ENCODE measurements around the gene KBTBD3. TPM values are rescaled to one million over a fixed set of nuclear protein-coding genes. Genes with fewer than 3 reads are reported as not detected.

KBTBD3 gene
- total RNA-seq, 2 donors from 2014 or later = 5.1 to 10.6 TPM

DNA sequence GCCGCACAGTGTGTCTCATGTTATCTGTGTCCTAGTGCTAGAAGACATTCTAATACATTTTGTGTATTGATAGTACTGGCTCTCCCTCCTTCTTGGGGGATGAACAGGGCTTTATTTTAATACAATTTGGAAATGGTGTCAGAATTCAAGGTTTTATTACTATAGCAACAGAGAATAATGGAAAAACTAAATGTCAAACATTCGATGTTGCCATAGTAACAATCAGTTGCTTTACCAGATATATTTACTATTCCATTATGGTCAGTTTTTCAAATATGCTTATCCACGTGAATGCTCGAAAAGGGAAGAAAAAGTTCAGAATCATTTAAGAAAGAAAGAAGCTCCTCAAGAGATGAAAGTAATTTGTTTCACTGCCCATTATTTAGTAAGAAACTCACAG lies 46.5 kb downstream of the KBTBD3 start:
- no peaks in the 10 kb centered on the region for H3K36me3 ChIP-seq
- H3K4me1 ChIP-seq (ENCODE audit: control insufficient read depth in 1 of 2, low read depth in 2 of 2) = no peaks in the 10 kb centered on the region

GRCh38 chr11:106022795-106023275 lies 54.3 kb downstream of the KBTBD3 start:
- H3K4me1 ChIP-seq (ENCODE audit: control insufficient read depth in 1 of 2, low read depth in 2 of 2) = peaks cover 9 to 27% of the 10 kb centered on the region in 2 donors
- TF ChIP-seq CTCF (IDR thresholded peaks at IDR 0.05) = no peak
- H3K36me3 ChIP-seq = no peaks in the 10 kb centered on the region
- DNase-seq (ENCODE audit: low spot score) (no peak), ATAC-seq (ENCODE audit: insufficient number of reproducible peaks, low FRiP score, low read depth) (no peak)
- H3K27me3 ChIP-seq (replicated peaks; ENCODE audit: insufficient read depth) = no peaks in the 10 kb centered on the region
- H3K4me3 ChIP-seq = peak overlapping the region; percentile 80
- H3K27ac ChIP-seq = peak overlapping the region; percentile 60 to 80
- H3K9me3 ChIP-seq = no peaks in the 10 kb centered on the region

More for the DNA sequence above, 46.5 kb downstream of the KBTBD3 start:
- Histone ChIP-seq H3K27ac (no peak overlapping the region), H3K4me3 (no peak overlapping the region), H3K27me3 (replicated peaks; ENCODE audit: insufficient read depth) (no peaks in the 10 kb centered on the region), H3K9me3 (no peaks in the 10 kb centered on the region)
- DNase-seq (ENCODE audit: low spot score) = no peak
- TF ChIP-seq CTCF (IDR thresholded peaks at IDR 0.05) = no peak
- ATAC-seq (ENCODE audit: insufficient number of reproducible peaks, low FRiP score, low read depth) = no peak

DNA sequence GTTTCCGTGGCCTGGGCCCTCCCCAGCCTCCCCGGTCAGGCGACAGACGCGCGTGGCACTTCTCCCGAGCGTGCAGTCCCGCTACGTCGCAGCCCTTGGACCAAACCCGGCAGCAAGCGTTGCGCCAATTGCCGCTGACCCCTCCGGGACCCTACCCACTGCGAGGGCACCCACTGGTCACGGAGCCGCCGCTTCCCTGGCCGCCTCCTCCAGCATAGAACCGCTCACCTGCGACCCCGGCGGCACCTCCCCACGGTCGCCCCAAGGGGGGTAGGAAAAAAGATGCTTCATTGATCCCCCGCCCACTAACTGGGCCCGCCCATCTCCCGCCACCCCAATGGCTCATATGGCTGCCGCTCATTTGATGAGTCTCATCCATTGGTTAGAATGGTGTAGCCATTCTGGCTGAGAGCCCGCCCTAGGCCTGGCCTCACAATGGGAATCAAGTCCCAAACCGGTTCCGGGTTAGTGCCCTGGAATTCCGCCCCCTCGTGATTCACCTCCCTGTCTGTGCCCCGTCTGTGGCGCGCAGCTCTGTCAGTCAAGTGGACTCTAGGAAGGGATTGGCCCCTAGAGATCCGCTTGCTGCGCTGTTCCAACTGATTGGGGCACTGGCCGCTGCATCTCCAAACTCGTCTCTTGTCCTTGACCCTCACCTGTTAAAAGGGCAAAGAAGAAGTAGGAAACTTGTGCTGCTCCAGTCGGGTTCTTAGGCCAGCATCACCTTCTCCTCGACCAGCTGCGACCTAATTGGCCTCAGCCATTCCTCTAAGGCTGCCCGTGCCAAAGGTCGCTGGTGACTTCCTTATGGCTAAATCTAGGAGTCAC lies 55.0 kb downstream of the KBTBD3 start, which contains the start of gene MSANTD4:
Gene MSANTD4 (minus strand): TSS at position 274 of the 828 bp plus-strand sequence. CDS start 11,323 bp downstream, outside the sequence.
- Histone ChIP-seq H3K9me3 (no peaks in the 10 kb centered on the region), H3K27ac (peak within 1 kb of the TSS; percentile 60 to 80), H3K4me3 (peak within 1 kb of the TSS; percentile 80), H3K4me1 (ENCODE audit: control insufficient read depth in 1 of 2, low read depth in 2 of 2) (peaks cover 9 to 27% of the 10 kb centered on the region in 2 donors), H3K36me3 (no peaks in the 10 kb centered on the region), H3K27me3 (replicated peaks; ENCODE audit: insufficient read depth) (no peaks in the 10 kb centered on the region)
- peak; percentile 100 for ATAC-seq (ENCODE audit: insufficient number of reproducible peaks, low FRiP score, low read depth)
- DNase-seq (ENCODE audit: low spot score) = peak; percentile 98
- no peak for TF ChIP-seq CTCF (IDR thresholded peaks at IDR 0.05)

- Histone ChIP-seq H3K36me3 (no peaks in the 10 kb centered on the region), H3K27me3 (replicated peaks; ENCODE audit: insufficient read depth) (no peaks in the 10 kb centered on the region), H3K27ac (peak overlapping the region; percentile 51 to 57), H3K9me3 (no peaks in the 10 kb centered on the region), H3K4me3 (peak overlapping the region; percentile 80), H3K4me1 (ENCODE audit: control insufficient read depth in 1 of 2, low read depth in 2 of 2) (peaks cover 9 to 30% of the 10 kb centered on the region in 2 donors)
- ATAC-seq (ENCODE audit: insufficient number of reproducible peaks, low FRiP score, low read depth) (no peak), DNase-seq (ENCODE audit: low spot score) (no peak)
- no peak for TF ChIP-seq CTCF (IDR thresholded peaks at IDR 0.05)
These were observed 55.8 kb downstream of the KBTBD3 start for GRCh38 chr11:106021181-106021966.

DNA sequence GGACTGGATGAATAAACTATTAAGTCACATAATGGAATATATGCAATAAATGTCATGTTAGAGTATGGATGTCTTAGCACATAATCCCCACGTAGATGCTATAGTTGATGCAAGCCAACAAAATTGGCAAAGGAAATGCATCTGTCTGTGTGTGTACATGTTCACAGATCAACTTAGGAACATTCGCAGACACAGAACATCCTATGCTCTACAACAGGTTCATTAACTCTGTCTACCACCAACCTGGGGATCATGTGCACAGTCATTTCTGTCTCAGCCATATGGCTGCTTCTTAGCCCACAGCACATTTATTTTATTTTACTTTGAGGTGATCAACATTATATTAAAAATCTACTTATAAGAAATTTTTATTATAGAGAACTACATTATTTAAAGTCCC lies 60.1 kb downstream of the KBTBD3 start:
- Histone ChIP-seq H3K4me1 (ENCODE audit: control insufficient read depth in 1 of 2, low read depth in 2 of 2) (peaks cover 14 to 35% of the 10 kb centered on the region in 2 donors), H3K27me3 (replicated peaks; ENCODE audit: insufficient read depth) (no peaks in the 10 kb centered on the region), H3K9me3 (no peaks in the 10 kb centered on the region), H3K4me3 (no peak overlapping the region), H3K36me3 (no peaks in the 10 kb centered on the region), H3K27ac (no peak overlapping the region)
- no peak for TF ChIP-seq CTCF (IDR thresholded peaks at IDR 0.05)
- DNase-seq (ENCODE audit: low spot score) = no peak
- ATAC-seq (ENCODE audit: insufficient number of reproducible peaks, low FRiP score, low read depth) = no peak
